Stomach (tissue), 4 donors: ENCODE measurements around the gene CTBP1.

Experiments
- EP300 ChIP-seq: sonication (generic); formaldehyde crosslinking; IDR thresholded peaks from one replicate; pipeline ENCODE4 v1.6.1; 2017; ENCODE audit warnings: antibody characterized with exemption
- POLR2A ChIP-seq, 4 donors: fragments of 450-650 bp; IDR thresholded peaks; one replicate each; pipeline ENCODE4 v1.6.1; 2016; ENCODE audit warnings: antibody characterized with exemption in 4 of 4, control low read depth in 2 of 4, mild to moderate bottlenecking in 1 of 4, moderate library complexity in 1 of 4
- POLR2AphosphoS5 ChIP-seq, 3 donors: sonication (generic); formaldehyde crosslinking; IDR thresholded peaks; one replicate each; pipeline ENCODE4 v1.6.1; 2016; ENCODE audit warnings: antibody characterized with exemption in 3 of 3
- TF ChIP-seq, protein P1 (sequence below), 7 experiments: fragments of 450-650 bp in 4 of 7; fragments of 200-600 bp in 3 of 7; sonication (generic) in 3 of 7; IDR thresholded peaks; one replicate each; pipeline ENCODE4 v1.5.1; 2016 to 2019; ENCODE audit warnings: antibody characterized with exemption in 7 of 7, control low read depth in 2 of 7, mild to moderate bottlenecking in 1 of 7

DNA sequence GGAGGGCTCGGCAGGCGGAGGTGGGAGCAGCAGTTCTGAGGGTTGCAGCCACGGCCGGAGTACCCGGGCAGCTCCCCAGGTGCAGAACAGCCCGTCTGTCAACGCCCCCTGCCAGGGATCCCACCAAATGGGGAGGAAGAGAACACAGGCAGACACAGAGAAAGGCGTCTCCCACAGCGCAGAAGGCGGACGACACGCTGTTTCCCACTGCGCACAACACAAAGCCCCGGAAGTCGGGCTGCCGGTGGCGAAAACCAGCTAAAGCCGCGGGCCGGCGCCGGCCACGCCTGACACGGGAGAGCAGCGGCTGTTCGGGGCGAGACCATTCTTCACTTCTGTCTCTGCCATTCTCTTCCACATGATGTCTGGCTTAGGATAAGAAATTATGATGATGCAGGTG is 31.6 kb downstream of the CTBP1 start:
- TF ChIP-seq EP300: no peak
- no peak for TF ChIP-seq POLR2AphosphoS5 (IDR thresholded peaks at IDR 0.05)
- TF ChIP-seq, protein P1, sequence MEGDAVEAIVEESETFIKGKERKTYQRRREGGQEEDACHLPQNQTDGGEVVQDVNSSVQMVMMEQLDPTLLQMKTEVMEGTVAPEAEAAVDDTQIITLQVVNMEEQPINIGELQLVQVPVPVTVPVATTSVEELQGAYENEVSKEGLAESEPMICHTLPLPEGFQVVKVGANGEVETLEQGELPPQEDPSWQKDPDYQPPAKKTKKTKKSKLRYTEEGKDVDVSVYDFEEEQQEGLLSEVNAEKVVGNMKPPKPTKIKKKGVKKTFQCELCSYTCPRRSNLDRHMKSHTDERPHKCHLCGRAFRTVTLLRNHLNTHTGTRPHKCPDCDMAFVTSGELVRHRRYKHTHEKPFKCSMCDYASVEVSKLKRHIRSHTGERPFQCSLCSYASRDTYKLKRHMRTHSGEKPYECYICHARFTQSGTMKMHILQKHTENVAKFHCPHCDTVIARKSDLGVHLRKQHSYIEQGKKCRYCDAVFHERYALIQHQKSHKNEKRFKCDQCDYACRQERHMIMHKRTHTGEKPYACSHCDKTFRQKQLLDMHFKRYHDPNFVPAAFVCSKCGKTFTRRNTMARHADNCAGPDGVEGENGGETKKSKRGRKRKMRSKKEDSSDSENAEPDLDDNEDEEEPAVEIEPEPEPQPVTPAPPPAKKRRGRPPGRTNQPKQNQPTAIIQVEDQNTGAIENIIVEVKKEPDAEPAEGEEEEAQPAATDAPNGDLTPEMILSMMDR (IDR thresholded peaks at IDR 0.05): no peak
- no peak for TF ChIP-seq POLR2A (IDR thresholded peaks at IDR 0.05)
